Measurements from ENCODE around the gene TNIK.

DNA sequence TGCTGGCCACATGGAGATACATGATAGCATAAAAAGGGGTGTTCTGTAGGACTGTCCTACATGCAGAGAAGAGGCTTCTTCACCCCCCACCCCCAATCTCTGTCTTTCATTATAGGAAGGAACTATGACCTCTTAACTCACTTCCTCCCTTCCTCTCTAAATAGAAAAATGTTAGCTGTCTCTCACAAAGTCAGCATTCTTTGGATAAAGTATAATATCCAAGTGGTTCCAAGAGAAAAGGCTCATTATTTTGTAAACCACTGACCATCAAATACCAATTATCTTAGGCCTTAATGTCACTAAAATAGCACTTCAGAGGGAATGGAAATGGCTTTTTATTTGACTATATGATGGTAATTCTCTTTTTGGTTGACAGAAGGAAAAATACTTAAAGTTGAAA lies 338.4 kb downstream of the TNIK start:
- TF ChIP-seq EP300 (IDR thresholded peaks at IDR 0.05; ENCODE audit: borderline replicate concordance in 1 of 2, low read depth in 1 of 2, low read length in 1 of 2) (no peak), TCF12 (IDR thresholded peaks at IDR 0.05) (no peak), CTCF (IDR thresholded peaks at IDR 0.05) (no peak)
